GM10266 (cell line): ENCODE measurements around the gene SEPHS2.

Source experiments
- DNase-seq: peaks from one replicate; pipeline ENCODE4 v3.0.0; 2012; ENCODE audit errors: extremely low spot score
- CTCF ChIP-seq: IDR thresholded peaks from 2 replicates; pipeline ENCODE4 v1.5.1; 2012; ENCODE audit warnings: mild to moderate bottlenecking, low read depth; ENCODE audit not compliant: control insufficient read depth, insufficient read depth; ENCODE audit errors: missing control alignments

The SEPHS2 gene

GRCh38 chr16:30445408-30446202 lies at the start of gene SEPHS2:
Gene SEPHS2 (minus strand): TSS chr16:30445874. CDS start chr16:30445727, 147 bp downstream.
- DNase-seq, result peak; percentile 95
- peak; percentile 58 for TF ChIP-seq CTCF

GRCh38 chr16:30494709-30495108 lies 49.0 kb upstream of the SEPHS2 start:
- no peak for TF ChIP-seq CTCF
- DNase-seq, result no peak

GRCh38 chr16:30493941-30494488 lies 48.3 kb upstream of the SEPHS2 start:
- no peak for TF ChIP-seq CTCF
- DNase-seq, result no peak

GRCh38 chr16:30491744-30492308 lies 46.2 kb upstream of the SEPHS2 start:
- no peak for TF ChIP-seq CTCF
- no peak for DNase-seq

GRCh38 chr16:30491229-30491628 lies 45.6 kb upstream of the SEPHS2 start:
- TF ChIP-seq CTCF, result no peak
- no peak for DNase-seq

DNA sequence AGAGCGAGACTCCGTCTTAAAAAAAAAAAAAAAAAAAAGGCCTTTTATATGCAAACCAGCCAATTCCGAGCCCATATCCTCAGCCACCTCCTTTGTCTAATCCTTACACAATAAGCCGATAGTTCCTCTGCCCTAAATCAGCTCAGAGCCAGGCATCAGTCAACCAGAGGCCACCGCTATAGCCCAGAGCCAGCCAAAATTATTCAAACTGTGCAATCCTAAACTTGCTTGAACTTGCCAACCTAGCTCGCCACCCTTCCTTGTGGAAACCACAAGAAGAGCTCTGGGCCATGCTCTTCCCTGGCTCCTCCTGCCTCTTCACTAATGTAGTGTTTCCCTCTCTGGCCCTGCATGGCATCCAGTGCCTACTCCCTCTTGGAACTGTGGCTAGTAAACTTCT lies 44.5 kb upstream of the SEPHS2 start:
- DNase-seq, result no peak

More for the DNA sequence above, 44.5 kb upstream of the SEPHS2 start:
- TF ChIP-seq CTCF, result no peak
